Small intestine (tissue), 16 donors: ENCODE measurements around the gene UCK1. TPM values are rescaled to one million over a fixed set of nuclear protein-coding genes. Genes with fewer than 3 reads are reported as not detected.

Source experiments
- DNase-seq, 2 donors: peaks; one replicate each; pipeline versions ENCODE4 v3.0.0 to v3.0.0-alpha.2; 2013
- FAIRE-seq: peaks from 2 replicates; lab custom pipeline; 2012; peaks lifted over from hg19 to GRCh38; lab: Jason Lieb, UNC
- H3K27ac ChIP-seq, 3 donors: one replicate each; pipeline ENCODE4 v1.5.1; 2013; ENCODE audit warnings: low read length in 2 of 3, mild to moderate bottlenecking in 2 of 3, control low read depth in 1 of 3, inconsistent platforms in 1 of 3, low read depth in 1 of 3, moderate library complexity in 1 of 3
- H3K27me3 ChIP-seq, 3 donors: one replicate each; pipeline ENCODE4 v1.6.1; 2013; ENCODE audit warnings: low read length in 3 of 3, inconsistent platforms in 1 of 3; ENCODE audit not compliant: control insufficient read depth in 3 of 3, insufficient read depth in 3 of 3
- H3K36me3 ChIP-seq, 3 donors: one replicate each; pipeline ENCODE4 v1.6.1; 2013; ENCODE audit warnings: low read length in 3 of 3, inconsistent platforms in 1 of 3, low read depth in 1 of 3, mild to moderate bottlenecking in 1 of 3, moderate library complexity in 1 of 3; ENCODE audit not compliant: control insufficient read depth in 3 of 3, insufficient read depth in 2 of 3
- H3K4me1 ChIP-seq, 3 donors: one replicate each; pipeline ENCODE4 v1.6.1; 2013; ENCODE audit warnings: low read length in 2 of 3, inconsistent platforms in 1 of 3, low read depth in 1 of 3, mild to moderate bottlenecking in 1 of 3, moderate library complexity in 1 of 3; ENCODE audit not compliant: control insufficient read depth in 3 of 3, insufficient read depth in 2 of 3
- H3K4me3 ChIP-seq, 3 donors: one replicate each; pipeline ENCODE4 v1.5.1; 2013; ENCODE audit warnings: low read length in 3 of 3, control low read depth in 1 of 3, inconsistent platforms in 1 of 3, low read depth in 1 of 3, mild to moderate bottlenecking in 1 of 3, moderate library complexity in 1 of 3
- H3K9me3 ChIP-seq, 2 donors: one replicate each; pipeline ENCODE4 v1.6.1; 2013; ENCODE audit warnings: low read depth in 1 of 2, low read length in 1 of 2; ENCODE audit not compliant: control insufficient read depth in 2 of 2, insufficient read depth in 1 of 2
- WGBS, 3 donors: extraction: QIAGEN DNeasy Blood & Tissue Kit; methylation state at CpG; one replicate each; pipeline ENCODE4 v1.1.7; 2013; 5-methylcytosine and 5-hydroxymethylcytosine counted together
- long read RNA-seq, 10 donors: transcript quantifications; one replicate each; lab custom pipeline, GENCODE V29; 2026
- polyA plus RNA-seq, 4 donors: library from polyadenylated mRNA; stranded (reverse) in 3 of 4; unstranded in 1 of 4; fragments of 200-250 nt in 3 of 4; fragments of 120-200 nt in 1 of 4; gene quantifications; one replicate each; pipeline versions ENCODE4 v1.2.1 to v1.2.3, GENCODE V29; 2013
- donor health status: healthy with polysubstance abuse.
- donor health status: control.
- donor health status: control.
- donor health status: Bipolar disorder and iron deficiency.
- donor health status: healthy.

The UCK1 gene
- 10 to 100 TPM; 18.1 to 40.6 (median 27.7) TPM for polyA plus RNA-seq
- long read RNA-seq, donor 1, transcript UCK1-204 (7 exons, 2,167 nt): major isoform, 23 of 31 reads
- long read RNA-seq, donor 1, partial matches to known transcripts: 5 of 31 reads
- long read RNA-seq, donor 1, other reads (novel, unspliced or antisense): 0 of 31 reads
- long read RNA-seq, donor 2, partial matches to known transcripts: 0 of 5 reads
- long read RNA-seq, donor 2, other reads (novel, unspliced or antisense): 0 of 5 reads
- long read RNA-seq, donor 3, transcript UCK1-204 (7 exons, 2,167 nt): major isoform, 5 of 6 reads
- long read RNA-seq, donor 3, partial matches to known transcripts: 0 of 6 reads
- long read RNA-seq, donor 3, other reads (novel, unspliced or antisense): 0 of 6 reads
- long read RNA-seq, donor 4, partial matches to known transcripts: 0 of 1 reads
- long read RNA-seq, donor 4, other reads (novel, unspliced or antisense): 0 of 1 reads
- long read RNA-seq, donor 5, partial matches to known transcripts: 0 of 1 reads
- long read RNA-seq, donor 5, other reads (novel, unspliced or antisense): 0 of 1 reads
- long read RNA-seq, donor 6, transcript UCK1-204 (7 exons, 2,167 nt): major isoform, 5 of 6 reads
- long read RNA-seq, donor 6, partial matches to known transcripts: 0 of 6 reads
- long read RNA-seq, donor 6, other reads (novel, unspliced or antisense): 0 of 6 reads
- long read RNA-seq, donor 7: 0 reads
- long read RNA-seq, donor 8, partial matches to known transcripts: 0 of 2 reads
- long read RNA-seq, donor 8, other reads (novel, unspliced or antisense): 0 of 2 reads
- long read RNA-seq, donor 9, partial matches to known transcripts: 0 of 4 reads
- long read RNA-seq, donor 9, other reads (novel, unspliced or antisense): 0 of 4 reads
- long read RNA-seq, donor 10, transcript UCK1-204 (7 exons, 2,167 nt): major isoform, 12 of 12 reads
- long read RNA-seq, donor 10, partial matches to known transcripts: 0 of 12 reads
- long read RNA-seq, donor 10, other reads (novel, unspliced or antisense): 0 of 12 reads

DNA sequence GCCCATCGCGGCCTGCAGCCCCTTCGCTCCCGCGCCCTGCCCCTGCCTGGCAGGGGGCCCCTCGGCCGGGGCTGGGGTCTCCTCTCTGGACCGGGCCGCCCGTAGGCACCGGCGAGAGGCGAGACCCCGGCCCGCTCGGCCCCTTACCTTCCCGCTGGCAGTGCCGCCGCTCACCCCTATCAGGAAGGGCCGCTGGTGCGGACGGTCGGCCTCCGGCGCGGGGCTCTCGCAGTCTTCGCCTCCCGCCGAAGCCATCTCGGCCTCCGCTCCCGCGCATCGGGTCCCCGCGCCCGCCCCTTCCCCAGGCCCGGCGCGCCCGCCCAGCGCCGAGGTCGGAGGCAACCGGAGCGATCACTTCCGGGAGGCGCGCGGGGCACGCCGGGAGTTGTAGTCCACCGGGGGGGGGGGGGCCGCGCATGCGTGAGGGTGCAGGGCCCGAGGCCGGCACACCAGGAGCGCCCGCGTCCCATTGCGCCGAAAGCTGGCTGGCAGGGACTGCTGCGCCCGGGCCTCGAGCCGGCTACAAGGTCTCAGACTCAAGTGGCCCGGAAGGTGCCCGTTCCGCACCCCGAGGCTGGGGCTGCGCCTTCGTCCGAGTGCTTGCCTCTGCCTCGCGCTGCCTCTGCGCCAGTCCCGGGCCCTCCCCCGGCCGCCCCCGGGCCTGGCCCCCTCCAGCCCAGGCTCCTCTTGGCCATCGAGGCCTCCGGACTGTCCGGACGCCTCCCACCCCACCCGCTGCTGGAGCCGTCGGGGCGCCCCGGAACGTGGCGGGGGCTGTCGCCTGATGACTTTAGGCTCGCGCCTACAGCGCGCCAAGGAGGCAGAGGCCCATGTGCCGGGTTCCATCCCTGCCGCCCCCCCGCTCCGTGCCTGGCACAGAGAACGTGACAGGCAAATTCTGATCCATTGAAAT lies at the start of gene UCK1:
Gene UCK1, minus strand, starts transcription at position 344 of the 913 bp plus-strand sequence. Its CDS starts 89 bp downstream, at position 255.
- H3K4me3 ChIP-seq: peak within 1 kb of the TSS; percentile 78 to 98 (median 91)
- no peak for FAIRE-seq
- 8 to 28% (median 11%) methylated on average over 36 to 103 of the region's 103 CpGs for WGBS, 3 donors
- no peaks in the 10 kb centered on the region for H3K27me3 ChIP-seq
- H3K9me3 ChIP-seq: no peaks in the 10 kb centered on the region
- H3K27ac ChIP-seq: peak within 1 kb of the TSS; percentile 17 to 75 (median 34)
- peaks cover 0 to 14% (median 0%) of the 10 kb centered on the region in 3 donors for H3K4me1 ChIP-seq
- peak; percentile 77 to 91 for DNase-seq
- peaks cover 9 to 41% (median 12%) of the 10 kb centered on the region in 3 donors for H3K36me3 ChIP-seq

DNA sequence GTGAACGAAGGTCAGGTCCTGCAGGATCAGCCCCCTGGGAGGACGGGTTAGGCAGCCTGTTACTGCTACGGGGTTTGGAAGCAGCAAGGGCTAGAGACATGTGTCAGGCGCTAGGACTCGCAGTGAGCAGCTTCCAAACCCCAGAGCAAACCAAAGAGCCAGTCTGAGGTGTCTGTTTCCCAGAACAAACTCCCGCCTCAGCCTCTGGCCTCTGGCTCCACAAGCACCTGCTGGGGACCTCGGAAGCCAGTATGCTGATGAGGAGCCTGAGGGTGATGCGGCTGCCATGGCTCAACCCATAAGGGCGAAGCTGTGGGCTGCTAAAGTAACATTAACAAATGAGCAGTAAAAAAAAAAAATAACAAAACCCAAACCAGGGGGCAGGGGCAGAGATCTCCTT lies 49.3 kb upstream of the UCK1 start:
- WGBS, 3 donors: 96 to 98% (median 98%) methylated on average over 9 of the region's 9 CpGs
- Histone ChIP-seq H3K27ac (no peak overlapping the region), H3K9me3 (no peaks in the 10 kb centered on the region), H3K36me3 (peaks cover 16 to 96% (median 20%) of the 10 kb centered on the region in 3 donors), H3K27me3 (no peaks in the 10 kb centered on the region), H3K4me3 (no peak overlapping the region), H3K4me1 (no peaks in the 10 kb centered on the region)
- no peak for DNase-seq
- no peak for FAIRE-seq

DNA sequence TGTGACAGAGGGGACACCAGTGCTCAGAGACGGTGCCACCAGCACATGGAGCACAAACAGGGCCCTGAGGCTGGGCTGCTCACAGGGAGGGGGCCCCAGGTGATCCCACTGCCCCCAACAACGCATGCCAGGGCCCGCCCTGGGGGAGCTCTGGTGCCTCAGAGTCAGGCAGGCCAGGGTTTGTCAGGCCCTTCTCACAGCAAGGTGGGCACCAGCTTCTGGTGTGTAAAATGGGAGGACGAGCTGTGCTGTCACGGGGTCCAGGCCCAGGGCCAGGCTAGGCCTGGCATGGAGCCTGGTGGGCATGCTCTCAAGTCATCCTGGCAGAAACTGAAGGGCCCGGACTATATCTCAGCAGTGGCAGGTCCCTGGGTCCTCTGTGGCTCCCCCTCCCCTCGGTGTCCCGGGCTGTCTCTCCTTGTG lies 48.7 kb upstream of the UCK1 start:
- H3K4me1 ChIP-seq: no peaks in the 10 kb centered on the region
- 86 to 91% (median 90%) methylated on average over 6 to 8 of the region's 8 CpGs for WGBS, 3 donors
- no peak for FAIRE-seq
- H3K36me3 ChIP-seq: peaks cover 15 to 96% (median 19%) of the 10 kb centered on the region in 3 donors
- no peaks in the 10 kb centered on the region for H3K9me3 ChIP-seq
- H3K4me3 ChIP-seq: no peak overlapping the region
- no peaks in the 10 kb centered on the region for H3K27me3 ChIP-seq
- H3K27ac ChIP-seq: no peak overlapping the region
- no peak for DNase-seq

DNA sequence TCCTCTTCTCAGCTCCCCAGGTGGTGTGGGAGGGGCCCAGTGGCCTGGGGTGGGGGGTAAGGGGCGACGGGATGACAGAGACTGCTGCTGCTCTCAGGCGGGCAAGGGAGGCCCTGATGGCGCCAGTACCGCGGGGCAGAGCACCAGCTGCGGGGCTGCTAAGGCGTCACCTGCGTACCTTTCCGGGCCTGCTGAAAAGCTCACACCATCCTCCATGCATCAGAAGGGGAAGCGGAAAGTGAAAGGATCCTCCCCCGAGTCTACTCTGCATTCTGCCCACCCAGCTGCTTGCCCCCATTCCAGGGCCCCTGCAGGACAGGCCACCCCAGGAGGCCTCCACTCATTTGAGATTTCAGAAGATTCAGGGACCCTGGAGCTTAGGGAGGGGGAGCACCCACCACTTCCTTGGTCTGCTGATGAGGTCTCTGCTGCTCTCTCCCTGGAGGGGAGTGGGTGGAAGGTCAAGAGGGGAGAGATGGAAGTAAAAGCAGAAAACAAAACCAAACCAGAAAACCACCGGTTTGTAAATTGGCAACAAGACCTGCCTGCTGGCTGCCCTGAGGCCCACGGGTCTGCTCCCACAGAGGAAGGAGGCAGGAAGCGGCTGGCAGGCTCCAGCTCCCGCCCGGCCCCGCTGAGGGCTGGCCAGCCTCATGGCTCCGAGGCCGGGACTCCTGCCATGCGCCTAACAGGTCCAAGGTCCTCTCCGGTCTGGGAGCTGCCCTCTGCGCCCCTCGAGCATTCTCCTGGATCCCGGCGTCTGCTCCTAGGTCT lies 47.9 kb upstream of the UCK1 start:
- peaks cover 12 to 88% (median 17%) of the 10 kb centered on the region in 3 donors for H3K36me3 ChIP-seq
- no peaks in the 10 kb centered on the region for H3K9me3 ChIP-seq
- no peaks in the 10 kb centered on the region for H3K4me1 ChIP-seq
- H3K27me3 ChIP-seq: no peaks in the 10 kb centered on the region
- H3K27ac ChIP-seq: peak overlapping the region in 1 of 3 donors; percentile 45
- no peak overlapping the region for H3K4me3 ChIP-seq
- no peak for DNase-seq
- WGBS, 3 donors: 68 to 76% (median 73%) methylated on average over 26 of the region's 26 CpGs
- no peak for FAIRE-seq

DNA sequence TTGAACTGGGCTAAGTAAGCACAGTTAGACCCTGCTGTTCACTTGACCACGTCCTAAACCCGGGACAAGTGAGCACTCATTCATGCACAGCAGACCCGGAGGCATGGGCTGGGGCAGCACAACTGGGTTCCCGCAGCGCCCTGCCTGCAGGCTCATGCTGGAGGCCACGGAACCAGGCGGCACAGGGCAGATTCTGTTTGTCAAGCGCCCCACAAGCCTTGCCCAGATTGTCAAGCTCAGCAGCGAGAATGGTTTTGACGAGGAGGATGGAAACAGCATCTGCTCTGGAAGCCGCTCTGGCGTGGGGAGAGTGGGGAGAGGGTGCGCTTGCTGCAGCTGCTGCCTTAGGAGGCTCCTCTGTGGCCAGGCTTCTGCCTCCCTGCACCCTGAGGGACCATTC lies 47.0 kb upstream of the UCK1 start:
- peaks cover 7 to 85% (median 16%) of the 10 kb centered on the region in 3 donors for H3K36me3 ChIP-seq
- no peak overlapping the region for H3K4me3 ChIP-seq
- H3K9me3 ChIP-seq: no peaks in the 10 kb centered on the region
- FAIRE-seq (no peak), DNase-seq (no peak)
- no peaks in the 10 kb centered on the region for H3K4me1 ChIP-seq
- 90 to 93% (median 92%) methylated on average over 13 of the region's 13 CpGs for WGBS, 3 donors
- no peaks in the 10 kb centered on the region for H3K27me3 ChIP-seq
- H3K27ac ChIP-seq: no peak overlapping the region

DNA sequence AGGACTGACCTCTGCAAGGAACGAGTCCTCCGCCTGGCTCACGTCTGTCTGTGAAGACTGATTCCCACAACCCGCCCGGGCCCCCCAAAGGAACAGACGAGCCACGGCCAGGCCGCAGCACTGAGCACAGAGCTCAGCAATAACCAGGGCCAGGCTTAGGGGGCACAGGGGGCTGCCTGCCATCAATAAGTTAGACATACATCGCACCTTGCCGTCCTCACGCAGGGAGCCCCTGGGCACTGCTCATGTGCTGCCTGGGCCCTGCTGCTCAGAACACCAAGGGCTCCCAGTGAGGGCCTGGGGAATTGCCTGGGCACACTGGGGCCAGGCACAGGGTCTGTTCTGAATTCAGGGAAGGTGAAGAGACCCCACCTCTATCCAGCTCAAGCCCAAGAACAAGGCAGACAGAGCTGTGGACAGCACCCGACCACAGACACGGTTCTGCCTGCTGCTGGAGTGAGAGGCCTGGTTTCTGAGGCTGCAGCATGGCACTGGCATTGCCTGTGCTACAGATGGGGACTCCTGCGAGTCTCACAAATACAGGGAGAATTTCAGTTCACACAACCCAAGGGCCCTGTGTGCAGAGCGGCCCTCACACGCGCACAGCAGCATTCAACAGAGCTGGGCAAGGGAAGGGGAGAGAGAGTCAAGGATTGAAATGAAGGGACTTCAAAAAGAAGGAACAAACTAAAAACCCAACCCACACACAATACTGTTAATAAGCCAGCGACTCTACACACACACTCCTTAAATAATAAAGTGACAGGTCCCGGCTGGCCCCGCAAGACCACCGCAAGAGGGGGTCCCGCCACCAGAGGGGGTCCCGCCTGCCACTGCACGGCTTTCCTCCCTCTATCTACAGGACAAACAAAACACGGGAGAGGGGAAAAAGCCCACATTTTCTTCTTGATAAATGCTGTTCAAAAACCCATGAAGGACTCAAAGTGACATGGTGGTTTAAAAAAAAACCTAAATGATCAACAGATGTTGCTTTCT lies 46.2 kb upstream of the UCK1 start:
- Histone ChIP-seq H3K36me3 (peaks cover 5 to 81% (median 13%) of the 10 kb centered on the region in 3 donors), H3K9me3 (no peaks in the 10 kb centered on the region), H3K4me1 (no peaks in the 10 kb centered on the region), H3K27me3 (no peaks in the 10 kb centered on the region), H3K27ac (no peak overlapping the region), H3K4me3 (no peak overlapping the region)
- 88 to 94% (median 93%) methylated on average over 23 to 25 of the region's 25 CpGs for WGBS, 3 donors
- no peak for FAIRE-seq
- DNase-seq: no peak
